22Rv1 (cell line): ENCODE results near the gene EMC9.

Experiments used
- ZFX ChIP-seq: fragments of 450-650 bp; IDR thresholded peaks from 2 replicates; pipeline ENCODE4 v1.6.1; 2017; ENCODE audit warnings: antibody characterized with exemption, borderline replicate concordance
- TF ChIP-seq, protein P1 (sequence below): fragments of 450-650 bp; IDR thresholded peaks from 2 replicates; pipeline ENCODE4 v1.5.1; 2017; ENCODE audit warnings: mild to moderate bottlenecking

DNA sequence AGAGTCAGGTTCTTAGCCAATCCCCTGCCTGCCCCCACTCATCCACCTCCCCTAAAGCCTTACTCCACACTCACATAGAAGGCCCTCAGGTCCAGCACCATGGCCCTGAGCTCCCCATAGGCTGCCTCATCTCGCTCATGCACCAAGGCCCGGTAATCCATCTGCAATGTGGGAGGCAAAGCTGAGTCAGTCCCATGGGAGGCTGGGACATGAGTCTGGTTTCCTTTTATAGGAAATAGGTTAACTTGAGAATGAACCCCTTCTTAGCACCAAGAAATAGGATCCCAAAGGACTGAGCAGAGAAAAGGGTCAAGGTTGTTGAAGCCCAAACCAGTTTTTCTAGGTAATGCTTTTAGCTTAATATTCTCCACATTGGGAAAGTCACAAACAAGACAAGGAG, 2.1 kb upstream of the EMC9 start:
- TF ChIP-seq, protein P1, sequence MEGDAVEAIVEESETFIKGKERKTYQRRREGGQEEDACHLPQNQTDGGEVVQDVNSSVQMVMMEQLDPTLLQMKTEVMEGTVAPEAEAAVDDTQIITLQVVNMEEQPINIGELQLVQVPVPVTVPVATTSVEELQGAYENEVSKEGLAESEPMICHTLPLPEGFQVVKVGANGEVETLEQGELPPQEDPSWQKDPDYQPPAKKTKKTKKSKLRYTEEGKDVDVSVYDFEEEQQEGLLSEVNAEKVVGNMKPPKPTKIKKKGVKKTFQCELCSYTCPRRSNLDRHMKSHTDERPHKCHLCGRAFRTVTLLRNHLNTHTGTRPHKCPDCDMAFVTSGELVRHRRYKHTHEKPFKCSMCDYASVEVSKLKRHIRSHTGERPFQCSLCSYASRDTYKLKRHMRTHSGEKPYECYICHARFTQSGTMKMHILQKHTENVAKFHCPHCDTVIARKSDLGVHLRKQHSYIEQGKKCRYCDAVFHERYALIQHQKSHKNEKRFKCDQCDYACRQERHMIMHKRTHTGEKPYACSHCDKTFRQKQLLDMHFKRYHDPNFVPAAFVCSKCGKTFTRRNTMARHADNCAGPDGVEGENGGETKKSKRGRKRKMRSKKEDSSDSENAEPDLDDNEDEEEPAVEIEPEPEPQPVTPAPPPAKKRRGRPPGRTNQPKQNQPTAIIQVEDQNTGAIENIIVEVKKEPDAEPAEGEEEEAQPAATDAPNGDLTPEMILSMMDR: no peak
- TF ChIP-seq ZFX: no peak
